NCI-H2227 (cell line): ENCODE results near the gene WSB1.
"Not testable (repeated sequence)": the region's sequence is repeated elsewhere in the genome, so short reads cannot be mapped to it uniquely, and the experiment has no call there.

Experiments
- DNase-seq: peaks from one replicate; lab custom pipeline; 2025; ENCODE audit not compliant: unreplicated experiment; lab: John Stamatoyannopoulos, UW

WSB1 gene

GRCh38 chr17:27276653-27277156, 17.2 kb upstream of the WSB1 start:
- no peak for DNase-seq

GRCh38 chr17:27279132-27279531, 14.8 kb upstream of the WSB1 start:
- DNase-seq: not testable (repeated sequence)

- no peak for DNase-seq
Measured at GRCh38 chr17:27280527-27280926, 13.4 kb upstream of the WSB1 start.

DNA sequence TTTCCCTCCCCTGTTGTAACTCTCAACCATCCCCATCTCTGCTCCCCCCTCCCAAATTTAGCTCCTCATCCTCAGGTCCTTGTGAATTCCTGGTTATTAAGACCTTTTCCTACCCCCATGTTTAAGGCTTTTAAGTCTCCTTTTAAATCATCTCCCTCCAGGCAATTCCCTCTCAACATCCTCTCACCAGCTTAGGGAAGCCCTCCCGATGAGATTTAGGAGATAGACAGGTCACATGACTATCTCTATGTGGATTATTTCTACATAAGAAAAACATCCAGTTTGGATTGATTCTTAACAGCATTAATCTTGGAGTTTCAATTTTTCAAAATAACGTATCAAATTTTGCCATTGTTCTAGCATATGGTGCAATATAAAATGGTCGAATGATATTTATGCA, 12.5 kb upstream of the WSB1 start:
- no peak for DNase-seq

GRCh38 chr17:27282054-27282551, 11.8 kb upstream of the WSB1 start:
- DNase-seq: no peak

DNA sequence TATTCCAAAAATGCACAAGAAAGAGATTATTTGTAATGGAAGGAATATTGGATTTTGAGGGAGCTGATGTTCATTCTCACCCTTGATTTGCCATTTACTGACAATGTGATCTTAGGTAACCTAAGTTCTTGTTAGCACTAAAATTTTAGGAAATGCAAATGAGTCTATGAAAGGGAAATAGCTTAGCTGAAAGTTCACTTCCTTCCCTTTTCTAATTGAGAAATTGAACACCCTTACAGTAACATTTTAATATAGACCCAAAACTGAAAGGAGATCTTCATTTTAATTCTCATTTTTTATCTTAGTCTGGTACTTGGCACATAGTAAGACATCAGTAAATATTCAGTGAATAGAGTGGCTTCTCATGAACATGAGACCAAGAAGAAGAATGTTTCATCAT, 10.9 kb upstream of the WSB1 start:
- no peak for DNase-seq

DNA sequence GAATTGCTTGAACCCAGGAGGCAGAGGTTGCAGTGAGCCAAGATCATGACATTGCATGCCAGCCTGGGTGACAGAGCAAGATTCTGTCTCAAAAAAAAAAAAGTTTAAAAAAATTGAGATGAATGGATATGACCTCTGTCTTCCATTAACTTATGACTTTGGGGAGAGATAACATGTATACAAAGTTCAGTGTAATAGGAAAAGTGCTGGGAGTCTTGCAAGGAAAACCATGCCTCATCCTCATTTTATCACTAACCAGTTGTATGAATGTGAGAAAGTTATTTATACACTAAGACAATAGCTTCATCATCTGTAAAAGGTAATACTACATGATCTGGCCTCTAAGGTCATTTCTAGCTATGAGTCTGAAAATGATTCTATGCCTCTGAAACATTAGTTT, 10.2 kb upstream of the WSB1 start:
- no peak for DNase-seq

- DNase-seq: no peak
Measured at GRCh38 chr17:27284811-27285415, 9.0 kb upstream of the WSB1 start.

GRCh38 chr17:27285516-27285915, 8.4 kb upstream of the WSB1 start:
- DNase-seq: no peak

DNA sequence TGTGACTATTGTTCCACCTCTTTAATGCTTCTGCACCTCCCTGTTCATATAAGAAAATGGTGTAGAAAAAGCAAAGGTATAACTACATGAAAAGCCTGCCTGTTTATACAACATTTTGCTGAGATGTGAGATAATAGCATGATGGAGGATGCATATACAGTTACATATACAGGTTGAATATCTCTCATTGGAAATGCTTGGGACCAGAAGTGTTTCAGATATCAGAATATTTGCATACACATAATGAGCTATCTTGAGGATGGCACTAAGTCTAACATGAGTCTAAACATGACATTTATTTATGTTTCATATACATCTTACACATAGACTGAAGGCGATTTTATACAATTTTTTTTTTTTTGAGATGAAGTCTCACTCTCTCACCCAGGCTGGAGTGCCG, 5.7 kb upstream of the WSB1 start:
- no peak for DNase-seq

- no peak for DNase-seq
Measured at GRCh38 chr17:27289856-27290255, 4.1 kb upstream of the WSB1 start.

- DNase-seq: no peak
Measured at GRCh38 chr17:27290916-27291598, 2.9 kb upstream of the WSB1 start.

- DNase-seq: peak; percentile 19
Measured at GRCh38 chr17:27293359-27293897, 486 bp upstream of the WSB1 start.

GRCh38 chr17:27294689-27295630, 1.0 kb downstream of the WSB1 start:
- peak; percentile 69 for DNase-seq

GRCh38 chr17:27295945-27296344, 2.0 kb downstream of the WSB1 start:
- DNase-seq: no peak

DNA sequence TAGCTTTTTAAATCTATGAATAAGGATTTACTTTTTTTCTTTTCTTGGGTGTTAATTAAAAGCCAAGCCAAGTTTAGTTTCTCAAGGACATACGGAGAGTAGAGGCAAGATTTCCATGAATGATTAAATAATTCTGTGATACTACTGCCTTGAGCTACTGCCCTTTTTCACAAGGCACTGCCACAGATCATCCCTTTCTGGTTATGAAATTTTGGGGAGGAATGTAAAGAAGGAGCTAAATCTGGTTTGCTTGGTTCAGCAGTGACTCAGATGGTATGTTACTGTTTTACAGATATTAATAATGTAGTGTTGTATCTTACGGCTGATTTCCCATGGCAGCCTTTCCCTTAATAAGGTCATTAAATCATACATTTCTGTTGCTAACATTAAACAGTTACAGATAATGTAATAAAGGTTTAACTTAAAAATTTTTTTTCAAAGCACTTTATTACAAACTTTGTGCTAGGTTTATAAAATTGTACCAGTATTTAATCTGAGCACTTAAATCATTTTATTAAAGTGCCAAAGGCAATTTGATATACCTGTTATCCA, 2.6 kb downstream of the WSB1 start:
- DNase-seq: no peak

- no peak for DNase-seq
Measured at GRCh38 chr17:27299384-27300049, 5.6 kb downstream of the WSB1 start.

DNA sequence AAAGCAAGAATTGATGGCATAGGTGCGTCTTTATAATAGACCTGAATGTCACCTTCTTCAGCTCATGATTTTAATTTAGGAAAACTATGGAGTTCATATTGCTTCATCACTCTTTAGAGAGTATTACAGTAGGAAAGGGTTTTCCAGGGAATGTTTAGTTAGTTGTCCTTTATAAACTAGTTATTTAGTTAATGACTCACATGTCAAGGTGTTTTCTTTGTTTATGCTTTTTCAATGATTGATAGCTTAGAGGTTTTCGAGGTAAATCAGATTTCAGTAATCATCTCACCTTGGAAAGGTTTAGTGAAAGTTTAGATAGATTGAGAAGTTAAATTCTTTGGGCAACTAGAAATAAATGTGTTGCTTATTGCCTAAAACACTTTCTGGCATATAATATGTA, 9.8 kb downstream of the WSB1 start:
- DNase-seq: no peak

GRCh38 chr17:27306276-27306835, 12.4 kb downstream of the WSB1 start:
- no peak for DNase-seq

GRCh38 chr17:27310565-27311110, 16.7 kb downstream of the WSB1 start:
- DNase-seq: no peak
